Activated B cell treated with CpG ODN at 0.5 μM for 24 hours (primary cell): ENCODE measurements around the gene CTTNBP2NL. TPM values are rescaled to one million over a fixed set of nuclear protein-coding genes. Genes with fewer than 3 reads are reported as not detected.

ENCODE experiments used
- ATAC-seq: fragments of 200-7000 bp; cut with Tn5 transposase; one replicate; pipeline ENCODE4 v1.10.0; 2021; ENCODE audit warnings: low read depth, mild to moderate bottlenecking, moderate library complexity
- CTCF ChIA-PET: fragments of 350-600 bp; sonication (Branson Sonifier 250); formaldehyde crosslinking; loops from one replicate; lab custom pipeline; 2021; ENCODE audit warnings: antibody characterized with exemption; lab: Charles Lee
- POLR2A ChIA-PET: fragments of 350-600 bp; sonication (Branson Sonifier 250); formaldehyde crosslinking; loops from one replicate; lab custom pipeline; 2021; ENCODE audit warnings: antibody characterized with exemption; lab: Charles Lee
- DNase-seq: peaks from one replicate; pipeline ENCODE4 v3.0.0; 2022
- H3K27ac Mint-ChIP-seq: one replicate; pipeline ENCODE4 v1.8.0; 2020; ENCODE audit warnings: mixed read lengths
- H3K27me3 Mint-ChIP-seq: one replicate; pipeline ENCODE4 v1.8.0; 2021; ENCODE audit warnings: mixed read lengths
- H3K36me3 Mint-ChIP-seq: one replicate; pipeline ENCODE4 v1.8.0; 2021; ENCODE audit warnings: low read depth, mixed read lengths
- H3K4me1 Mint-ChIP-seq: one replicate; pipeline ENCODE4 v1.8.0; 2021; ENCODE audit warnings: mixed read lengths
- H3K4me3 Mint-ChIP-seq: one replicate; pipeline ENCODE4 v1.8.0; 2020; ENCODE audit warnings: mild to moderate bottlenecking, mixed read lengths
- H3K9me3 Mint-ChIP-seq: one replicate; pipeline ENCODE4 v1.8.0; 2020; ENCODE audit warnings: mixed read lengths
- CTCF ChIP-seq: fragments of 200-600 bp; IDR thresholded peaks from one replicate; pipeline ENCODE4 v1.8.0; 2022; ENCODE audit warnings: antibody characterized with exemption, mild to moderate bottlenecking
- intact Hi-C: fragments of 100-400 bp; cut with micrococcal nuclease; formaldehyde crosslinking; loops from one replicate; pipeline ENCODE4 v1.15.1; 2024
- total RNA-seq: library from RNA; stranded (reverse); gene quantifications from 2 replicates; pipeline ENCODE4 v1.2.3, GENCODE V29; 2022

The CTTNBP2NL gene
- total RNA-seq, 1 donor from 2014 or later = 14.1 TPM

- Mint-ChIP-seq H3K36me3 (no peaks in the 10 kb centered on the region), H3K27me3 (no peaks in the 10 kb centered on the region), H3K4me1 (peaks cover 14% of the 10 kb centered on the region), H3K27ac (no peak overlapping the region), H3K9me3 (no peaks in the 10 kb centered on the region), H3K4me3 (no peak overlapping the region)
- intact Hi-C loops = no loop called here
- TF ChIP-seq CTCF = no peak
- ChIA-PET CTCF (no interaction called here), POLR2A (no interaction called here)
- DNase-seq (no peak), ATAC-seq (no peak)
These were observed 6.9 kb downstream of the CTTNBP2NL start for GRCh38 chr1:112402682-112403643.

- Mint-ChIP-seq H3K9me3 (no peaks in the 10 kb centered on the region), H3K4me3 (no peak overlapping the region), H3K27ac (no peak overlapping the region), H3K27me3 (no peaks in the 10 kb centered on the region), H3K4me1 (no peaks in the 10 kb centered on the region), H3K36me3 (no peaks in the 10 kb centered on the region)
- no peak for ATAC-seq
- POLR2A ChIA-PET = interaction anchor here (0.9 kb wide), 1 partner anchor 59 kb away, joined by 7 read pairs; no protein-coding TSS in a partner anchor
- no peak for DNase-seq
- TF ChIP-seq CTCF = no peak
- intact Hi-C loops = no loop called here
- CTCF ChIA-PET = no interaction called here
These were observed 10.8 kb downstream of the CTTNBP2NL start for GRCh38 chr1:112406771-112407170.

DNA sequence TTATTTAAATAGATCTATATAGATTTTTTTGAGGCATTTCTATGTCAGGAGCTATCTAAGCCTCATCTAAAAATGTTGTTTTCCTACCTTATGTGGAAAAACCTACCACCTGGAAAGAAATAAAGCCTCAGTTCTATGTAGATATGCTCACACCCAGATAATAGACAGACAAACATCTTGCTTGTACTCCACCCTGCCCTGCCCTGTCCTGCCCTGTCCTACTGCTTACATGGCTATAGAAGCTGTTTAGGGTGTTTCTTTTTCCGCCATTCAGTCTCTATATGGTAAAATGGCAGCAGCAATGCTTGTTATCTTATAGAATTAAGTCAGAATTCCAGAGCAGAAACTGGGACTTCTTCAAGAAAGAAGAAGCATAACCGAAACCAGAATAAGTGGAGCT lies 13.4 kb downstream of the CTTNBP2NL start:
- no peaks in the 10 kb centered on the region for H3K36me3 Mint-ChIP-seq
- H3K4me3 Mint-ChIP-seq = no peak overlapping the region
- intact Hi-C loops = no loop called here
- H3K27ac Mint-ChIP-seq = no peak overlapping the region
- TF ChIP-seq CTCF = no peak
- DNase-seq (no peak), ATAC-seq (no peak)
- ChIA-PET POLR2A (interaction anchor here (0.6 to 1.6 kb wide), 2 partner anchors 15 to 16 kb away, joined by 3 to 7 read pairs; no protein-coding TSS in a partner anchor), CTCF (interaction anchor here (1.0 kb wide), 1 partner anchor 57 kb away, joined by 3 read pairs; no protein-coding TSS in a partner anchor)
- no peaks in the 10 kb centered on the region for H3K4me1 Mint-ChIP-seq
- no peaks in the 10 kb centered on the region for H3K9me3 Mint-ChIP-seq
- H3K27me3 Mint-ChIP-seq = no peaks in the 10 kb centered on the region

GRCh38 chr1:112410673-112411072 lies 14.7 kb downstream of the CTTNBP2NL start:
- Mint-ChIP-seq H3K4me3 (no peak overlapping the region), H3K4me1 (no peaks in the 10 kb centered on the region), H3K27me3 (no peaks in the 10 kb centered on the region), H3K9me3 (no peaks in the 10 kb centered on the region), H3K27ac (no peak overlapping the region), H3K36me3 (no peaks in the 10 kb centered on the region)
- intact Hi-C loops = no loop called here
- ATAC-seq (no peak), DNase-seq (no peak)
- CTCF ChIA-PET = no interaction called here
- POLR2A ChIA-PET = interaction anchor here (1.1 to 1.6 kb wide), 2 partner anchors 16 to 225 kb away, joined by 7 to 8 read pairs; no protein-coding TSS in a partner anchor
- no peak for TF ChIP-seq CTCF

GRCh38 chr1:112417271-112417670 lies 21.3 kb downstream of the CTTNBP2NL start:
- H3K27me3 Mint-ChIP-seq = no peaks in the 10 kb centered on the region
- TF ChIP-seq CTCF = no peak
- DNase-seq (no peak), ATAC-seq (no peak)
- intact Hi-C loops = no loop called here
- H3K4me3 Mint-ChIP-seq = no peak overlapping the region
- no peaks in the 10 kb centered on the region for H3K4me1 Mint-ChIP-seq
- H3K36me3 Mint-ChIP-seq = peaks cover 5% of the 10 kb centered on the region
- CTCF ChIA-PET = no interaction called here
- no peak overlapping the region for H3K27ac Mint-ChIP-seq
- no peaks in the 10 kb centered on the region for H3K9me3 Mint-ChIP-seq
- POLR2A ChIA-PET = no interaction called here
